H1 (cell line): ENCODE measurements around the gene KCNT1. TPM values are rescaled to one million over a fixed set of nuclear protein-coding genes. Genes with fewer than 3 reads are reported as not detected.

ENCODE experiments used
- CTCF ChIA-PET: fragments of 300-600 bp; sonication (Branson Sonifier 250); formaldehyde crosslinking; loops from one replicate; lab custom pipeline; 2021; ENCODE audit not compliant: partially characterized antibody; lab: Charles Lee
- POLR2A ChIA-PET: fragments of 300-600 bp; sonication (Branson Sonifier 250); formaldehyde crosslinking; loops from one replicate; lab custom pipeline; 2021; ENCODE audit warnings: inconsistent platforms; ENCODE audit not compliant: partially characterized antibody; lab: Charles Lee
- DNase-seq, 2 experiments: peaks; one replicate each; pipeline versions ENCODE4 v3.0.0 to v3.0.0-alpha.2; 2010 to 2022; ENCODE audit warnings: low spot score in 2 of 2, low read depth in 1 of 2, mixed read lengths in 1 of 2
- FAIRE-seq: peaks from 2 replicates; lab custom pipeline; 2011; peaks lifted over from hg19 to GRCh38; lab: Jason Lieb, UNC
- H2AFZ ChIP-seq: 2 replicates; pipeline ENCODE4 v1.8.1; 2012; ENCODE audit warnings: low read length, inconsistent platforms
- H2AK5ac ChIP-seq: 2 replicates; pipeline ENCODE4 v1.6.1; 2013; ENCODE audit warnings: low read depth, low read length
- H2BK120ac ChIP-seq: replicated peaks from 2 replicates; pipeline ENCODE3; 2013; ENCODE audit warnings: low read depth, low read length, inconsistent platforms
- H2BK12ac ChIP-seq: 2 replicates; pipeline ENCODE4 v1.6.1; 2013; ENCODE audit warnings: low read depth, low read length
- H2BK15ac ChIP-seq: 2 replicates; pipeline ENCODE4 v1.6.1; 2013; ENCODE audit warnings: low read length
- H2BK20ac ChIP-seq: 2 replicates; pipeline ENCODE4 v1.6.1; 2013; ENCODE audit warnings: low read length
- H2BK5ac ChIP-seq: 2 replicates; pipeline ENCODE4 v1.6.1; 2013; ENCODE audit warnings: low read depth, low read length
- H3K14ac ChIP-seq: 2 replicates; pipeline ENCODE4 v1.6.1; 2013; ENCODE audit warnings: inconsistent platforms; ENCODE audit not compliant: insufficient read length
- H3K18ac ChIP-seq: 2 replicates; pipeline ENCODE4 v1.6.1; 2013; ENCODE audit warnings: low read length; ENCODE audit errors: extremely low read depth
- H3K23ac ChIP-seq: 2 replicates; pipeline ENCODE4 v1.6.1; 2013; ENCODE audit warnings: inconsistent platforms; ENCODE audit not compliant: insufficient read length
- H3K23me2 ChIP-seq: 2 replicates; pipeline ENCODE4 v1.6.1; 2013; ENCODE audit warnings: low read depth, low read length
- H3K27ac ChIP-seq: 2 replicates; pipeline ENCODE4 v1.6.1; 2011; ENCODE audit warnings: low read depth, low read length, inconsistent platforms
- H3K27me3 ChIP-seq, 4 experiments: replicated peaks in 1 of 4; 1 replicate in 1 of 4; 2 replicates in 3 of 4; pipeline versions ENCODE4 v1.6.1 to v1.8.1; 2011 to 2013; ENCODE audit warnings: low read length in 3 of 4, mild to moderate bottlenecking in 3 of 4, inconsistent platforms in 2 of 4, mixed read lengths in 2 of 4, moderate library complexity in 1 of 4; ENCODE audit not compliant: control insufficient read depth in 3 of 4, insufficient read depth in 3 of 4; ENCODE audit errors: extremely low read depth in 1 of 4
- H3K36me3 ChIP-seq, 4 experiments: 2 replicates each; pipeline versions ENCODE4 v1.6.1 to v1.8.1; 2011 to 2013; ENCODE audit warnings: mild to moderate bottlenecking in 4 of 4, low read length in 3 of 4, moderate library complexity in 2 of 4, control low read depth in 1 of 4, inconsistent platforms in 1 of 4; ENCODE audit not compliant: insufficient read depth in 4 of 4, control insufficient read depth in 2 of 4
- H3K4ac ChIP-seq: replicated peaks from 2 replicates; pipeline ENCODE3; 2013; ENCODE audit warnings: low read length, low read depth, mixed read lengths, inconsistent platforms; ENCODE audit not compliant: insufficient read length
- H3K4me1 ChIP-seq, 4 experiments: replicated peaks in 1 of 4; 1 replicate in 1 of 4; 2 replicates in 3 of 4; pipeline versions ENCODE4 v1.6.1 to v1.8.1; 2011 to 2013; ENCODE audit warnings: low read length in 3 of 4, inconsistent platforms in 2 of 4, mixed read lengths in 1 of 4; ENCODE audit not compliant: insufficient read depth in 4 of 4, control insufficient read depth in 3 of 4
- H3K4me2 ChIP-seq, 2 experiments: 2 replicates each; pipeline versions ENCODE4 v1.6.1 to v1.8.1; 2011 to 2013; ENCODE audit warnings: low read depth in 2 of 2, low read length in 2 of 2, control low read depth in 1 of 2, inconsistent platforms in 1 of 2, mild to moderate bottlenecking in 1 of 2; ENCODE audit not compliant: insufficient read depth in 1 of 2
- H3K4me3 ChIP-seq, 4 experiments: fragments of 200-600, 300-600 bp in 1 of 4; sonication (generic), shearing (Covaris generic), sonication (Bioruptor Twin) in 1 of 4; 2 replicates each; pipeline versions ENCODE4 v1.5.1 to v1.8.1; 2011 to 2016; ENCODE audit warnings: low read length in 4 of 4, low read depth in 3 of 4, control low read depth in 2 of 4, inconsistent platforms in 2 of 4, mild to moderate bottlenecking in 2 of 4, mixed read lengths in 1 of 4, moderate library complexity in 1 of 4; ENCODE audit not compliant: insufficient read depth in 2 of 4; ENCODE audit errors: extremely low read depth in 1 of 4
- H3K56ac ChIP-seq: replicated peaks from 2 replicates; pipeline ENCODE3; 2013; ENCODE audit warnings: low read depth, mild to moderate bottlenecking, mixed read lengths, low read length, inconsistent platforms; ENCODE audit not compliant: insufficient read length
- H3K79me1 ChIP-seq: 2 replicates; pipeline ENCODE4 v1.6.1; 2013; ENCODE audit warnings: low read depth, low read length, control low read depth
- H3K79me2 ChIP-seq, 2 experiments: 2 replicates each; pipeline versions ENCODE4 v1.6.1 to v1.8.1; 2012 to 2013; ENCODE audit warnings: low read length in 2 of 2, mild to moderate bottlenecking in 2 of 2, inconsistent platforms in 1 of 2; ENCODE audit not compliant: insufficient read depth in 2 of 2, control insufficient read depth in 1 of 2
- H3K9ac ChIP-seq, 4 experiments: replicated peaks in 1 of 4; 1 replicate in 1 of 4; 2 replicates in 3 of 4; pipeline versions ENCODE4 v1.6.1 to v1.8.1; 2011 to 2013; ENCODE audit warnings: low read depth in 3 of 4, low read length in 3 of 4, control low read depth in 2 of 4, mild to moderate bottlenecking in 2 of 4, moderate library complexity in 2 of 4, inconsistent platforms in 1 of 4; ENCODE audit errors: extremely low read depth in 1 of 4
- H3K9me3 ChIP-seq, 2 experiments: 2 replicates each; pipeline versions ENCODE4 v1.6.1 to v1.8.1; 2012 to 2013; ENCODE audit warnings: mild to moderate bottlenecking in 2 of 2, moderate library complexity in 2 of 2, control low read depth in 1 of 2, inconsistent platforms in 1 of 2, low read depth in 1 of 2, low read length in 1 of 2, mixed read lengths in 1 of 2; ENCODE audit not compliant: insufficient read depth in 2 of 2
- H4K20me1 ChIP-seq, 2 experiments: replicated peaks in 1 of 2; 2 replicates each; pipeline versions ENCODE3 to v1.8.1; 2011 to 2013; ENCODE audit warnings: inconsistent platforms in 2 of 2, low read length in 2 of 2, mild to moderate bottlenecking in 1 of 2; ENCODE audit not compliant: insufficient read depth in 2 of 2, control insufficient read depth in 1 of 2
- H4K5ac ChIP-seq: 2 replicates; pipeline ENCODE4 v1.6.1; 2013; ENCODE audit warnings: low read length, low read depth, mixed read lengths, inconsistent platforms; ENCODE audit not compliant: insufficient read length
- H4K8ac ChIP-seq: 2 replicates; pipeline ENCODE4 v1.8.0; 2013; ENCODE audit warnings: mild to moderate bottlenecking, moderate library complexity, low read length, inconsistent platforms; ENCODE audit not compliant: insufficient read depth; ENCODE audit errors: extremely low read depth
- H4K91ac ChIP-seq: replicated peaks from 2 replicates; pipeline ENCODE3; 2013; ENCODE audit warnings: low read length, mixed read lengths, inconsistent platforms; ENCODE audit not compliant: insufficient read length
- CBX5 ChIP-seq: fragments of 300-800, 300-1000 bp; sonication (generic); IDR thresholded peaks from 2 replicates; pipeline ENCODE4 v1.7.1; 2016; ENCODE audit warnings: antibody characterized with exemption, low read length, low read depth
- CHD1 ChIP-seq: IDR thresholded peaks from 2 replicates; pipeline ENCODE4 v1.6.1; 2012; ENCODE audit warnings: low read depth, low read length, improper control_type of control experiment
- CREB1 ChIP-seq: IDR thresholded peaks from 2 replicates; pipeline ENCODE4 v1.6.1; 2012; ENCODE audit warnings: inconsistent platforms
- GTF2F1 ChIP-seq: IDR thresholded peaks from 2 replicates; pipeline ENCODE4 v1.6.1; 2012; ENCODE audit warnings: low read depth, low read length, improper control_type of control experiment, borderline replicate concordance
- JUN ChIP-seq: IDR thresholded peaks from 2 replicates; pipeline ENCODE4 v1.6.1; 2011; ENCODE audit warnings: low read depth, mild to moderate bottlenecking, improper control_type of control experiment, low read length
- KDM4A ChIP-seq: IDR thresholded peaks from one replicate; pipeline ENCODE4 v1.7.1; 2012; ENCODE audit warnings: low read depth, mild to moderate bottlenecking, moderate library complexity, low read length, inconsistent platforms; ENCODE audit not compliant: severe bottlenecking
- NANOG ChIP-seq: IDR thresholded peaks from 2 replicates; pipeline ENCODE4 v1.6.1; 2011; ENCODE audit warnings: low read length, low read depth, mild to moderate bottlenecking, inconsistent platforms; ENCODE audit not compliant: insufficient read depth, poor library complexity, severe bottlenecking
- NRF1 ChIP-seq: IDR thresholded peaks from 2 replicates; pipeline ENCODE4 v1.6.1; 2011; ENCODE audit warnings: mild to moderate bottlenecking, low read depth, low read length, improper control_type of control experiment
- RNF2 ChIP-seq: fragments of 200-900, 300-1000 bp; sonication (generic); IDR thresholded peaks from 2 replicates; pipeline ENCODE4 v1.7.1; 2016; ENCODE audit warnings: borderline replicate concordance, low read depth, mild to moderate bottlenecking, antibody characterized with exemption, low read length; ENCODE audit not compliant: poor library complexity, severe bottlenecking; ENCODE audit errors: missing control alignments
- SIX5 ChIP-seq: IDR thresholded peaks from 2 replicates; pipeline ENCODE4 v1.6.1; 2011; ENCODE audit warnings: mild to moderate bottlenecking, low read depth, low read length
- SP4 ChIP-seq: IDR thresholded peaks from 2 replicates; pipeline ENCODE4 v1.6.1; 2012; ENCODE audit warnings: low read length, inconsistent platforms
- WGBS, 2 experiments: shearing (Covaris generic) in 1 of 2; methylation state at CpG; one replicate each; pipeline versions ENCODE4 v1.1.6 to v1.1.7; 2013 to 2015; ENCODE audit warnings: low lambda C conversion rate in 2 of 2, mixed read lengths in 2 of 2, inconsistent platforms in 1 of 2, low coverage in 1 of 2, missing lambda C conversion rate in 1 of 2; ENCODE audit not compliant: insufficient replicate concordance in 2 of 2, insufficient coverage in 1 of 2, insufficient read length in 1 of 2; ENCODE audit errors: extremely low coverage in 1 of 2, missing lambda C conversion rate in 1 of 2; 5-methylcytosine and 5-hydroxymethylcytosine counted together
- polyA plus RNA-seq, 7 experiments: library from polyadenylated mRNA; depleted of rRNA in 3 of 7; stranded (reverse) in 5 of 7; unstranded in 2 of 7; fragments of >200 nt in 5 of 7; fragments of 200-250 nt in 2 of 7; gene quantifications; 1 replicate in 5 of 7; 2 replicates in 1 of 7; 4 replicates in 1 of 7; pipeline versions ENCODE4 v1.2.1 to v1.2.3, GENCODE V29; 2011 to 2013; ENCODE audit warnings: missing spikeins in 2 of 7, mixed read lengths in 2 of 7
- total RNA-seq: library from RNA; stranded (reverse); fragmentation: NEBNext Ultra II Directional; extraction: Animal tissue kit (Norgen Biotek cat#: 25700); gene quantifications from 2 replicates; pipeline ENCODE4 v1.2.1, GENCODE V29; 2021
- TF ChIP-seq, protein P1 (sequence below): IDR thresholded peaks from 2 replicates; pipeline ENCODE4 v1.6.1; 2012; ENCODE audit warnings: inconsistent platforms

KCNT1 gene
- total and polyA plus RNA-seq, 2 of the 8 experiments (the other 6 are each of a cell fraction or from before 2014, with no cell fraction given), result 0.13 to 0.20 TPM

DNA sequence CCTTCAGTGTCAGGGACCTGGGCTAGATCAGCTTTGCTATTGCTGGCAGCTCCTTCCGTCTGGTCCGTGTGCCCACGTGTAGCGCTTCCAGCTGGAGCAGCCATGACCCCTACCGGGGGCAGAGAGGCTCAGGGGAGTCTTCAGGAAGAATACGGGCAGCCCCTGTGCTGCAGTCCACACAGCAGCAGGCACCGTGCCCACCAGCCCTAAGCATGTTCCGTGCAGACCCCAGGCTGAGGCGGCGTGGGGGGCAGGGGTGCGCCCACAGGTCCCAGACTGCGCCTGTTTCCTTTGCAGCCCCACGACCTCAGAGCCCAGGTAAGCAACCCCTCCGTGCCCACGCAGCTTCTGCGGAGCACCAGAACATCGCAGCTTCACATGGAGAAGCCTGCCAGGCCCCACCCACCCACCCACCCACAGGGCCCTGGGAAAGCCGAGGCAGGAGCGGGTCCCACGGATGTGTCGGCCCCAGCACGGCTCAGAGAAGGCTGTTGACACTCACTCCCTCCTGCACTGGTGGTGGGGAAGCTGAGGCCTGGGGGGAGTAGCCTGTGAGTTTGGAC is 83.1 kb downstream of the KCNT1 start:
- Histone ChIP-seq H3K9ac (no peak overlapping the region), H3K23me2 (no peaks in the 10 kb centered on the region), H3K18ac (no peak overlapping the region), H3K36me3 (no peaks in the 10 kb centered on the region), H3K79me2 (no peaks in the 10 kb centered on the region), H2BK5ac (no peak overlapping the region), H4K20me1 (no peaks in the 10 kb centered on the region), H3K4ac (no peak overlapping the region), H3K23ac (no peak overlapping the region), H2BK120ac (no peak overlapping the region), H4K91ac (no peak overlapping the region), H3K14ac (no peak overlapping the region), H3K9me3 (no peaks in the 10 kb centered on the region), H3K4me3 (no peak overlapping the region), H3K79me1 (no peaks in the 10 kb centered on the region), H3K4me2 (no peak overlapping the region), H2BK15ac (no peak overlapping the region), H3K27me3 (no peaks in the 10 kb centered on the region), H2BK20ac (no peak overlapping the region), H4K8ac (no peak overlapping the region; the same call in 1 of the 2 replicates), H2AFZ (no peak overlapping the region), H4K5ac (no peak overlapping the region), H3K4me1 (no peaks in the 10 kb centered on the region; a peak in 1 of 7 replicates), H3K56ac (no peak overlapping the region), H2BK12ac (no peak overlapping the region)
- POLR2A ChIA-PET, result no interaction called here
- WGBS, 2 experiments, result 94% methylated on average over 18 of the region's 22 CpGs; no CpG with 5 or more reads in 1 of the 2 experiments
- FAIRE-seq, result no peak
- DNase-seq, result no peak
- TF ChIP-seq SP4 (no peak), GTF2F1 (no peak), JUN (no peak), RNF2 (no peak), CHD1 (no peak), SIX5 (no peak), CBX5 (no peak), CREB1 (no peak), NRF1 (no peak), KDM4A (no peak), NANOG (no peak)
- TF ChIP-seq, protein P1, sequence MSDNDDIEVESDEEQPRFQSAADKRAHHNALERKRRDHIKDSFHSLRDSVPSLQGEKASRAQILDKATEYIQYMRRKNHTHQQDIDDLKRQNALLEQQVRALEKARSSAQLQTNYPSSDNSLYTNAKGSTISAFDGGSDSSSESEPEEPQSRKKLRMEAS, result no peak
- TF ChIP-seq, all 59 proteins: peak for 0
- Histone ChIP-seq H2AK5ac (no peak overlapping the region), H3K27ac (no peak overlapping the region)
- CTCF ChIA-PET, result interaction anchor here (0.7 to 1.8 kb wide), 3 partner anchors 12 to 182 kb away, joined by 3 to 7 read pairs (median 3); no protein-coding TSS in a partner anchor
